ENCODE results near the gene FGFRL1.
"Not testable (repeated sequence)": the region's sequence is repeated elsewhere in the genome, so short reads cannot be mapped to it uniquely, and the experiment has no call there.

Gene FGFRL1

DNA sequence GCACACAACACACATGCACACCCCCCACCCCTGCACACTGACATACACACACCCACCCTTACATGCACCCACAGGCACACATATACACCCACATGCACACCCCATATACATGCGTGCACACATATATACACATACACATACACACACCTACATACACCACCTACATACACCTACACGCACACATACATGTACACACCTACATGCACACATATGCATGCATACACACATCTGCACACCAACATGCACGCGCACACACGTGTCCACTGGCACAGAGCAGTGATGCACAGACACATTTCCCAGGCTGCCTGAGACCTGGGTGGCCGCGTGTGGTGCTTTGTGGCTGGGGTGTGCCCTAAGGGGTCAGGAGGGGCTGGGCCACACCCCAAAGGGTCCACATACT lies 31.7 kb downstream of the FGFRL1 start:
- Histone ChIP-seq H3K4me3 (ENCODE audit: low read depth, low read length) (no peak overlapping the region), H3K27ac (peak overlapping the region; percentile 42)
- TF ChIP-seq, protein P1, sequence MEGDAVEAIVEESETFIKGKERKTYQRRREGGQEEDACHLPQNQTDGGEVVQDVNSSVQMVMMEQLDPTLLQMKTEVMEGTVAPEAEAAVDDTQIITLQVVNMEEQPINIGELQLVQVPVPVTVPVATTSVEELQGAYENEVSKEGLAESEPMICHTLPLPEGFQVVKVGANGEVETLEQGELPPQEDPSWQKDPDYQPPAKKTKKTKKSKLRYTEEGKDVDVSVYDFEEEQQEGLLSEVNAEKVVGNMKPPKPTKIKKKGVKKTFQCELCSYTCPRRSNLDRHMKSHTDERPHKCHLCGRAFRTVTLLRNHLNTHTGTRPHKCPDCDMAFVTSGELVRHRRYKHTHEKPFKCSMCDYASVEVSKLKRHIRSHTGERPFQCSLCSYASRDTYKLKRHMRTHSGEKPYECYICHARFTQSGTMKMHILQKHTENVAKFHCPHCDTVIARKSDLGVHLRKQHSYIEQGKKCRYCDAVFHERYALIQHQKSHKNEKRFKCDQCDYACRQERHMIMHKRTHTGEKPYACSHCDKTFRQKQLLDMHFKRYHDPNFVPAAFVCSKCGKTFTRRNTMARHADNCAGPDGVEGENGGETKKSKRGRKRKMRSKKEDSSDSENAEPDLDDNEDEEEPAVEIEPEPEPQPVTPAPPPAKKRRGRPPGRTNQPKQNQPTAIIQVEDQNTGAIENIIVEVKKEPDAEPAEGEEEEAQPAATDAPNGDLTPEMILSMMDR (IDR thresholded peaks at IDR 0.05; ENCODE audit: low read depth, low read length, missing control alignments), result no peak

DNA sequence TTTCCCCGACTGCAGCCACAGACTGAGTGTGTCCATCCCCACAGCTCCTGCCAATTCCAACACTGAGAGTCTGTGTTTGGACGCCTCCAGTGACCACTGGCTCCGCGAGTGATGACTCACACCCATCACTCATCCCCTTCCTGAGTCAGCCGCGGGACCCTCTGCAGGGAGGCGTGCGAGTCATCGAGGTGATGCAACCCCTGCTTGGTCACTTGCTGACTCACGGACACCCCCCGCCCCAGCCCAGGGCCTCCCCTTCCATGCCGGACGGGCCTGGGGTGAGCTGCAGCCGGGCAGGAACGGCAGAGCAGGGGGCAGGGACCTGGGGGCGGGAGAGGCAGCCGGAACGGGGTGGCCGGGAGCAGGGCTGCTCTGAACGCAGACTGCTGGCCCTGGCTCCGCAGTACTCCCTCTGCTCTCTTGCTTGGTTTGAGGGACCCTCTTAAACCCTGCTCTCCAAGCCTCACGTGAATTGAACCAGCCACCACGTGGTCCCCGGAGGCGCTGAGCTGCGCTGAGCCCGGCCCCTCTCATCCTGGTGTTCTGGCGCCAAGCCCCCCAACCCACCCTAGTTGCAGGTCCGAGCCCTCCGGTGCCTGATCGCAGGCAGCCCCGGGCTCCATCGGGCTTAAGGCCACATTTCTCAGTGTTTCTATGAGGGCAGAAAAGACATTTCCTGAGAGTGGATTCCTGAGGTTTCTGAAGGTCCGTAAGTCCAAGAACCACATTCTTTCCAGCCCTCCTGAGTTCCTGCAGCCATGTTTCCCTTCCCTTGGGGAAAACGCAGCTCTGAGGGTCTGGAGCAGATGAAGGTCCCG lies 32.4 kb downstream of the FGFRL1 start:
- peak; percentile 99 for DNase-seq
- Histone ChIP-seq H3K36me3 (replicated peaks) (no peaks in the 10 kb centered on the region), H3K27me3 (replicated peaks) (no peaks in the 10 kb centered on the region), H3K27ac (peak overlapping the region; percentile 93), H3K4me3 (ENCODE audit: low read depth, low read length) (peak overlapping the region; percentile 1)
- in situ Hi-C loops (cut with HindIII; ENCODE audit: low pct_ligation_motif_present, low sequenced_read_pairs), result no loop called here
- TF ChIP-seq, protein P1 (IDR thresholded peaks at IDR 0.05; ENCODE audit: low read depth, low read length, missing control alignments), result no peak

More for the DNA sequence above, 31.7 kb downstream of the FGFRL1 start:
- in situ Hi-C loops (cut with HindIII; ENCODE audit: low pct_ligation_motif_present, low sequenced_read_pairs), result no loop called here
- DNase-seq, result no peak
- Histone ChIP-seq H3K36me3 (replicated peaks) (no peaks in the 10 kb centered on the region), H3K27me3 (replicated peaks) (no peaks in the 10 kb centered on the region)

DNA sequence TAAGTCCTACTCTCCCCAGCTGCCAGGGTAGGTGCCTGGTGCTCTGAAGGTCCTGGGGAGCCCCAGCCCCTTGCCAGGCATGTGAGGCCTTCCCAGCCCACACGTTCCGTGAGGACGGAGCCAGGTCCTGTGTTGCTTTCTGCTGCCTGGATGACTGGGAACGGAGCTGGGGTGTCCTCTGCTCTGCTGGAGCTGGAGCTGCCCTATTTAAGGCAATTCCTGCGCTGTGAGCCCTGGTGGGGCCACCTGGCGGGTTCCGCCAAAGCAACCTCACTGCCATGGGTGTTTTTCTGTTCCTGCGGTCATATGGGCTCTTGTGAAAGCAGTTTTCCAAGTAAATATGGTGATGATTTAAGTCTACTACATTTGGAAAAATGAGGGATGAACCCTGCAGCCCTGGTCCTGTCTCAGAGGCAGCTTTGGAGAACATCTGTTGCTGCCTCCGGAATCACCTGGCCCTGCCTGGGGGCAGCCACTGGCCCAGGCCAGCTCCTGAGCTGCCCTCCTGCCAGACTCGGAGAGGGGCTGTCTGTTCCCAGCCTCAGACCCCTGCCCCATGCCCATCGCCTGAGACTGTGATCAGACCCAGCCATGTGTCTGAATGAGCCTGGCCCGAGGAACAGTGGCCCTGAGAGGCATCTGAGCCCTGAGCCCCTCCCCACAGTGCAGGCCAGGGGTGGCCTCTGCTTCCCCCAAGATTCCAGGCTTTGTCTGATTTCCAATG lies 33.2 kb downstream of the FGFRL1 start:
- in situ Hi-C loops (cut with HindIII; ENCODE audit: low pct_ligation_motif_present, low sequenced_read_pairs), result no loop called here
- no peaks in the 10 kb centered on the region for H3K36me3 ChIP-seq (replicated peaks)
- no peak for DNase-seq

DNA sequence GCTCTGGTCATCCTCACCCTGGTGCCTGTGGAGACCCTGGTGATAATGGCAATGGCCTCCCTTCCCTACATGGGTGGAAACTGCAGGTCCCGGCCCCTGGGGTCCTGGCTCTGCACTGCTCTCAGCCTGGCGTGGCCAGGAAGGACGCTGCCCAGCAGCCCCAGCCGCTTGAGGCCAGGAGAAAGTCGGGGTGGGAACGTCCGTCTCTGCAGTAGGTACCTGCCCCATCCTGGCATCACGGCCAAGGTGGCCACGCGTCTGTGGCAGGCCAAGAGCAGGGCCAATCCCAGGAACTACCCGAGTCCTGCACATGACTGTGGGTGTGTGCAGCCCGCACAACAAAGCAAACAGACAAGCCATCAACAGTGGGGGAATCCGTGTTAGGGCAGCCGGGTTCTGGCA lies 33.8 kb downstream of the FGFRL1 start:
- H3K4me3 ChIP-seq (ENCODE audit: low read depth, low read length), result no peak overlapping the region
- no peak for DNase-seq
- no peaks in the 10 kb centered on the region for H3K36me3 ChIP-seq (replicated peaks)
- in situ Hi-C loops (cut with HindIII; ENCODE audit: low pct_ligation_motif_present, low sequenced_read_pairs), result no loop called here
- no peaks in the 10 kb centered on the region for H3K27me3 ChIP-seq (replicated peaks)
- H3K27ac ChIP-seq, result no peak overlapping the region
- TF ChIP-seq, protein P1 (IDR thresholded peaks at IDR 0.05; ENCODE audit: low read depth, low read length, missing control alignments), result no peak

More for the DNA sequence above, 33.2 kb downstream of the FGFRL1 start:
- TF ChIP-seq, protein P1 (IDR thresholded peaks at IDR 0.05; ENCODE audit: low read depth, low read length, missing control alignments), result no peak
- Histone ChIP-seq H3K4me3 (ENCODE audit: low read depth, low read length) (no peak overlapping the region), H3K27me3 (replicated peaks) (no peaks in the 10 kb centered on the region), H3K27ac (peak overlapping the region; percentile 93)

DNA sequence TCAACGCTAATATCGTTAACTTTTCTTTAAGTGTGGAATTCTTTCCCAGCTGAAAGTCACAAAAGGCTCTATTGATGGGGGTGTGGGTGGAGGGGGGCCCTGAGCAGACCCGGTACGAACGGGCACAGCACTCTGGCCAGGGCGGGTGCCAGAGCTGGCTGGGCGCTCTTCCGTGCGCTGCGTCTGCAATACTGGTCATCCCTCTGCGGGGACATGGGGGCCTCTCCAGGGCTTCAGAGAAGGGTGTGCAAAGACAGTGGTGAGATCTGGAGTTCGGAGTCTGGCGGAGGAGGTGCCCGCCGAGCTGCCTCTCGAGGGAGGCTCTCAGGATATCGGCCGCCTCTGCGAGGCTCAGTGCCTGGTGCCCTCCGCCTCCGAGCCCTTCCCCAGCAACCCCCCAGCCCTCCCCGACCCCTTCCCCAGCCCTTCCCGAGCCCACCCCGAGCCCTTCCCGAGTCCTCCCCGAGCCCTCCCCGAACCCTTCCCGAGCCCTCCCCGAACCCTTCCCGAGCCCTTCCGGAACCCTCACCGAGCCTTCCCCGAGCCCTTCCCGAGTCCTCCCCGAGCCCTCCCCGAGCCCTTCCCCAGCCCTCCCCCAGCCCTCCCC lies 34.3 kb downstream of the FGFRL1 start:
- no peak overlapping the region for H3K27ac ChIP-seq
- DNase-seq, result no peak
- TF ChIP-seq, protein P1 (IDR thresholded peaks at IDR 0.05; ENCODE audit: low read depth, low read length, missing control alignments), result no peak
- H3K36me3 ChIP-seq (replicated peaks), result no peaks in the 10 kb centered on the region
- H3K27me3 ChIP-seq (replicated peaks), result no peaks in the 10 kb centered on the region
- H3K4me3 ChIP-seq (ENCODE audit: low read depth, low read length), result no peak overlapping the region
- in situ Hi-C loops (cut with HindIII; ENCODE audit: low pct_ligation_motif_present, low sequenced_read_pairs), result no loop called here

DNA sequence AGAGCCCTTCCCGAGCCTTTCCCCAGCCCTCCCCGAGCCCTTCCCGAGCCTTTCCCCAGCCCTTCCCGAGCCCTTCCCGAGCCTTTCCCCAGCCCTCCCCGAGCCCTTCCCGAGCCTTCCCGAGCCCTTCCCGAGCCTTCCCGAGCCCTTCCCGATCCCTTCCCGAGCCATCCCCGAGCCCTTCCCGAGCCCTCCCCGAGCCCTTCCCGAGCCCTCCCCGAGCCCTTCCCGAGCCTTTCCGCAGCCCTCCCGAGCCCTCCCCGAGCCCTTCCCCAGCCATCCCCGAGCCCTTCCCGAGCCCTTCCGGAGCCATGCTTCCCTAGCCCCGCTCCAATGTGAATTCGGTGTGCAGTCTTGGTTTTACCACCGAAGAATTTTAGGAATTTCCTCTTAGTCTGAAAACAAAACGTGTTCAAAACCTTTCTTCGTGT lies 35.2 kb downstream of the FGFRL1 start:
- H3K36me3 ChIP-seq (replicated peaks); H3K27ac ChIP-seq; DNase-seq; in situ Hi-C loops (cut with HindIII; ENCODE audit: low pct_ligation_motif_present, low sequenced_read_pairs); H3K4me3 ChIP-seq (ENCODE audit: low read depth, low read length); H3K27me3 ChIP-seq (replicated peaks): not testable (repeated sequence)

Measured in brain microvascular endothelial cell (primary cell).